SK-N-SH (cell line): Measurements from ENCODE around the gene PRXL2B.

Source experiments
- NRF1 ChIP-seq: IDR thresholded peaks from 2 replicates; pipeline ENCODE4 v1.6.1; 2012; ENCODE audit warnings: low read depth, mild to moderate bottlenecking, low read length
- PBX3 ChIP-seq: IDR thresholded peaks from 2 replicates; pipeline ENCODE4; 2012
- TAF1 ChIP-seq: IDR thresholded peaks from 2 replicates; pipeline ENCODE4 v1.6.1; 2012; ENCODE audit warnings: low read depth, mild to moderate bottlenecking, low read length, moderate library complexity, borderline replicate concordance
- ZBTB33 ChIP-seq: IDR thresholded peaks from 2 replicates; pipeline ENCODE4 v1.4.0; 2012; ENCODE audit warnings: low read depth, borderline replicate concordance
- TF ChIP-seq, protein P1 (sequence below): fragments of 200-600 bp; sonication (generic); IDR thresholded peaks from 2 replicates; pipeline ENCODE4 v1.6.1; 2017; ENCODE audit warnings: antibody characterized with exemption, mild to moderate bottlenecking, moderate library complexity

DNA sequence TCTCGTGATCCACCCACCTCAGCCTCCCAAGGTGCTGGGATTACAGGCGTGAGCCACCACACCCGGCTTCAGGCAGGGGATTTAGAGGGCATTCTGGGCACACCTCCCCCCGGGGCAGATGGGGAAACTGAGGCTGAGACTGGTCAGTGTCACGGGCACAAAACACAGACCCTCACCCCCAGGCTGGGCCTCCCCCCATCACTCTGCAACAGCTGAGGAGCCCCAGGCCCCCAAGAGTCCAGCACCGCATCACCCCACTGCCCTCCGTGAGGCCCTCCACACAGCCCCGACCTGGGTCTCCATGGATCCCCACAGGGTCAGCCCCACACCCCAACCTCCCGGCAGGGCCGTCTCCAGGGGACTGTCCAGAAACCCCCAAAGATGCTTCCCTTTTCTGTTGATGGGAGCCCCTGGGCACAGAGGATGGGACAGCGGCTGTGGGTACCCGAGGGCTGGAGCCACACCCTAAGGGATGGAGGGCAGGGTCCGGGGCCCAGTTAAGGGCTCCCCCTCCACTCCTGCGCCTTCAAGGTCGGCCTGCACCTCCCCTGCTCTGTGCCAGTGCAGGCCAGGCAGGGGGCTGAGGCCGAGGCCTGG, 19.4 kb upstream of the PRXL2B start:
- TF ChIP-seq TAF1 (no peak), PBX3 (no peak), NRF1 (no peak), ZBTB33 (no peak)
- TF ChIP-seq, protein P1, sequence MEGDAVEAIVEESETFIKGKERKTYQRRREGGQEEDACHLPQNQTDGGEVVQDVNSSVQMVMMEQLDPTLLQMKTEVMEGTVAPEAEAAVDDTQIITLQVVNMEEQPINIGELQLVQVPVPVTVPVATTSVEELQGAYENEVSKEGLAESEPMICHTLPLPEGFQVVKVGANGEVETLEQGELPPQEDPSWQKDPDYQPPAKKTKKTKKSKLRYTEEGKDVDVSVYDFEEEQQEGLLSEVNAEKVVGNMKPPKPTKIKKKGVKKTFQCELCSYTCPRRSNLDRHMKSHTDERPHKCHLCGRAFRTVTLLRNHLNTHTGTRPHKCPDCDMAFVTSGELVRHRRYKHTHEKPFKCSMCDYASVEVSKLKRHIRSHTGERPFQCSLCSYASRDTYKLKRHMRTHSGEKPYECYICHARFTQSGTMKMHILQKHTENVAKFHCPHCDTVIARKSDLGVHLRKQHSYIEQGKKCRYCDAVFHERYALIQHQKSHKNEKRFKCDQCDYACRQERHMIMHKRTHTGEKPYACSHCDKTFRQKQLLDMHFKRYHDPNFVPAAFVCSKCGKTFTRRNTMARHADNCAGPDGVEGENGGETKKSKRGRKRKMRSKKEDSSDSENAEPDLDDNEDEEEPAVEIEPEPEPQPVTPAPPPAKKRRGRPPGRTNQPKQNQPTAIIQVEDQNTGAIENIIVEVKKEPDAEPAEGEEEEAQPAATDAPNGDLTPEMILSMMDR, result no peak
